ENCODE results near the gene PICALM.

The PICALM gene

GRCh38 chr11:85914425-85914824 lies 154.5 kb downstream of the PICALM start:
- no peaks in the 10 kb centered on the region for H3K27me3 ChIP-seq (replicated peaks; ENCODE audit: control insufficient read depth, insufficient read depth, low read length)
- TF ChIP-seq CTCF (IDR thresholded peaks at IDR 0.05; ENCODE audit: insufficient read depth, low read length, poor library complexity, severe bottlenecking), result no peak
- H3K36me3 ChIP-seq (ENCODE audit: control insufficient read depth, insufficient read depth, low read length), result no peaks in the 10 kb centered on the region
- no peak overlapping the region for H3K4me3 ChIP-seq (replicated peaks; ENCODE audit: low read depth, low read length)
- no peak for DNase-seq (ENCODE audit: extremely low read depth, insufficient read length)

- Histone ChIP-seq H3K36me3 (ENCODE audit: control insufficient read depth, insufficient read depth, low read length) (no peaks in the 10 kb centered on the region), H3K27me3 (replicated peaks; ENCODE audit: control insufficient read depth, insufficient read depth, low read length) (no peaks in the 10 kb centered on the region), H3K4me3 (replicated peaks; ENCODE audit: low read depth, low read length) (no peak overlapping the region)
- no peak for TF ChIP-seq CTCF (IDR thresholded peaks at IDR 0.05; ENCODE audit: insufficient read depth, low read length, poor library complexity, severe bottlenecking)
- DNase-seq (ENCODE audit: extremely low read depth, insufficient read length), result no peak
Measured at GRCh38 chr11:85913513-85913912, 155.4 kb downstream of the PICALM start.

GRCh38 chr11:85912414-85912813 lies 156.5 kb downstream of the PICALM start:
- H3K27me3 ChIP-seq (replicated peaks; ENCODE audit: control insufficient read depth, insufficient read depth, low read length), result no peaks in the 10 kb centered on the region
- no peak for TF ChIP-seq CTCF (IDR thresholded peaks at IDR 0.05; ENCODE audit: insufficient read depth, low read length, poor library complexity, severe bottlenecking)
- no peak for DNase-seq (ENCODE audit: extremely low read depth, insufficient read length)
- H3K36me3 ChIP-seq (ENCODE audit: control insufficient read depth, insufficient read depth, low read length), result no peaks in the 10 kb centered on the region
- H3K4me3 ChIP-seq (replicated peaks; ENCODE audit: low read depth, low read length), result no peak overlapping the region
